ENCODE measurements around the gene SEC14L2.

Gene SEC14L2

GRCh38 chr22:30356449-30357235 lies 40.2 kb upstream of the SEC14L2 start, which contains the start of the genes CCDC157 and SF3A1:
CCDC157 (plus strand) TSS chr22:30357007; CDS start chr22:30366001, 8,994 bp downstream.
SF3A1 (minus strand) TSS chr22:30356894; CDS start chr22:30356792, 102 bp downstream.
- Histone ChIP-seq H3K4me3 (peak within 1 kb of the TSS; percentile 77), H3K27ac (peak within 1 kb of the TSS; percentile 91 to 95)
- peak; percentile 91 for DNase-seq (ENCODE audit: low spot score)
- TF ChIP-seq, protein P1, sequence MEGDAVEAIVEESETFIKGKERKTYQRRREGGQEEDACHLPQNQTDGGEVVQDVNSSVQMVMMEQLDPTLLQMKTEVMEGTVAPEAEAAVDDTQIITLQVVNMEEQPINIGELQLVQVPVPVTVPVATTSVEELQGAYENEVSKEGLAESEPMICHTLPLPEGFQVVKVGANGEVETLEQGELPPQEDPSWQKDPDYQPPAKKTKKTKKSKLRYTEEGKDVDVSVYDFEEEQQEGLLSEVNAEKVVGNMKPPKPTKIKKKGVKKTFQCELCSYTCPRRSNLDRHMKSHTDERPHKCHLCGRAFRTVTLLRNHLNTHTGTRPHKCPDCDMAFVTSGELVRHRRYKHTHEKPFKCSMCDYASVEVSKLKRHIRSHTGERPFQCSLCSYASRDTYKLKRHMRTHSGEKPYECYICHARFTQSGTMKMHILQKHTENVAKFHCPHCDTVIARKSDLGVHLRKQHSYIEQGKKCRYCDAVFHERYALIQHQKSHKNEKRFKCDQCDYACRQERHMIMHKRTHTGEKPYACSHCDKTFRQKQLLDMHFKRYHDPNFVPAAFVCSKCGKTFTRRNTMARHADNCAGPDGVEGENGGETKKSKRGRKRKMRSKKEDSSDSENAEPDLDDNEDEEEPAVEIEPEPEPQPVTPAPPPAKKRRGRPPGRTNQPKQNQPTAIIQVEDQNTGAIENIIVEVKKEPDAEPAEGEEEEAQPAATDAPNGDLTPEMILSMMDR (IDR thresholded peaks at IDR 0.05), result no peak

DNA sequence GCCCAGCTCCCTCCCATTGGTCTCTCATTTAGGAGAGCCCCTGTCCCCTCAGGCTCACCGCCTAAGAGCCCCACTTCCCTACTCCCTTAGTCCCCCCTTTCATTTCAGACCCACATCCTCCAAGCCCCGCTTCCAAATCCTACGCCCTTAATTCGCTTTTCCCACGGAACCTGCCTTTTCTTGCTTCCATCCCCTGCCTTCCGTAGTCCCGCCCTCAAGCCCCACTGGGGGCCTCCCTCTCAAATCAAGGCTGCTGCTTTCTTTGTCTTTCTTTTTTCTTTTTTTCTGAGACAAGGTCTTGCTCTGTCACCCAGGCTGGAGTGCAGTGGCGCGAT lies 39.6 kb upstream of the SEC14L2 start:
- peak overlapping the region in 1 of 2 donors; percentile 95 for H3K27ac ChIP-seq
- DNase-seq (ENCODE audit: low spot score), result no peak
- TF ChIP-seq, protein P1 (IDR thresholded peaks at IDR 0.05), result no peak
- H3K4me3 ChIP-seq, result peak overlapping the region; percentile 77

DNA sequence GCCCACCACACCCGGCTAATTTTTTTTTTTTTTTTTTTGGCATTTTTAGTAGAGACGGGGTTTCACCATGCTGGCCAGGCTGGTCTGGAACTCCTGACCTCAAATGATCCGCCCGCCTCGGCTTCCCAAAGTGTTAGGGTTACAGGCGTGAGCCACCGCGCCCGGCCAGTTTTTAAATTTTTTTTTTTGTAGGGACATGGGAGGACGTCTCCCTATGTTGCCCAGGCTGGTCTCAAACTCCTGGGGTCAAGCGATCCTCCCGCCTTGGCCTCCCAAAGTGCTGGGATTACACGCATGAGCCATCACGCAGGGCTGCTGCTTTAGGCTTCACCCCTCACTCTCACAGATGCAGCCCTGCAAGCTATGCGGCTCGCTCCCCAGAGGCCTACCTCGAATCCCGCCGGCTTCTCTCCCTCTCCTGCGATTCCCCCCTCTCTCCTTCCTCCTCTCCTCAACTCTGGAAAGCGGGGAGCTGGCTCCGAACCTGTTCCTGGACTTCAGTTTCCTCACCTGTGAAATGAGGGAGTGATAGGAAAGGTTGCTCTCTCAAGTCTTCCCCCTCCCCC lies 39.1 kb upstream of the SEC14L2 start:
- Histone ChIP-seq H3K4me3 (peak overlapping the region; percentile 77), H3K27ac (no peak overlapping the region)
- DNase-seq (ENCODE audit: low spot score), result no peak
- TF ChIP-seq, protein P1 (IDR thresholded peaks at IDR 0.05), result no peak

- TF ChIP-seq, protein P1 (IDR thresholded peaks at IDR 0.05), result no peak
- H3K4me3 ChIP-seq, result no peak overlapping the region
- no peak overlapping the region for H3K27ac ChIP-seq
- no peak for DNase-seq (ENCODE audit: low spot score)
These were observed 38.3 kb upstream of the SEC14L2 start for GRCh38 chr22:30358541-30358940.

DNA sequence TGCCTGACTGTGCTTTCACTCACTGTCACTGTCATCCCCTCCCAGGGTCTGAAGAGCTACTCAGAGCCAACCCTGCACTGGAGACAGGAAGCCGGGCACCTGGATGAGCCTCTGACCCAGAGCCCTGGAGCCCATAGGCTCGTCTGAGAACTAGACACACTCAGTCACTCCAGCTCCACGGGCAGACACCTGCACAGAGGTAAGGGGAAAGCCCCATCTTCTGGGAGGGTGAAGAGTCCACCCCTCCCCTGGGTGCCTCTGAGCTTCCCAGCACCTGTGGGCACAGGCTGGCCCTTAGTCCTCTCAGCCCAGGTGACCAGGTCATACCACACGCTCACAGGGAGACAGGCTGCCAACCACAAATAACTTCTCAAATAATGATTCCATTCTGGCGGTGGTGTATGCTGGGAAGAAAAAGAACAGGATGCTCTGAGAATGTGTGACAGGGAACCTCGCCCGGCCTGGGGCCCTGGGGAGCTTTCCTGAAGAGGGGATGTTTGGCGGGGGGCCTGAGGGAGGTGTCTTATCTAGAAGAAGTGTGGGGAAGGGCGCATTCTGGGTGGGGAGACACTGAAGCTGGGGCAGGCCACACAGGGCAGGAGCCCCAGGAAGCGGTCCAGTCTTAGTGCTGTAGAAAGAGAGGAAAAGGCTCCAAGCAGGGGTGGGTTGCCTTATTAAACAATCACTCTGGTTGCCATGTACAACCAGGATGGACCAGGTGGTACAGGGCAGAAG lies 34.7 kb upstream of the SEC14L2 start:
- TF ChIP-seq, protein P1 (IDR thresholded peaks at IDR 0.05), result no peak
- Histone ChIP-seq H3K4me3 (no peak overlapping the region), H3K27ac (no peak overlapping the region)
- DNase-seq (ENCODE audit: low spot score), result no peak

DNA sequence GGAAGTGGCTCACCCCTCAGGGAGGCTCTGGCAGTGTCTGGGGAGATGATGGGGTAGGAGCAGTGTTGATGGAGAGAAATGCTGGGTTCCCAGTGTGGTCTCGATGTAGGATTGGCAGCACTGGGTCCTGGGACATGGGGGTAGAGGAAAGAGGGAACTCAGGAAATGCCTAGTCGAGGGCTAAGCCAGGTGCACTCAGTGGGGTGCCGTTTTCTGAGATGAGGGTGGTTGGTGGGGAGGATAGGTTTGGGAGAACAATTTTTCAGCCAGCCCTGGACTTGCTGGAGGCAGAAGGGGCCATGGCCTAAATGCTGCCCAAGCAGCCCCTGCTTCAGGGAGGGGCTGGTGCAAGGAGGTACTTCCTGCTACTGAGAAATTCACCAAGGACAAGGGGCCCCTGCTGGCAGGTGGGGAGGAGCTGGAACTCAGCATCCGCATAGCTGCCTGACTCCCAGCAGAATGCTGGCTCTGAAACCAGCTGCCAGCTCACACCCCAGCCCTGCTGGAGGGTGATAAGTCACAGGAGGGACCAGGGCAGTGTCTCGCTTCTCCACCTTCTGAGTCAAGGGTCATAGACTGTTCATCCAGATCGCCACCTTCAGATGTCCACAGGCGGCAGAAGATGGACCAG lies 34.1 kb upstream of the SEC14L2 start:
- TF ChIP-seq, protein P1 (IDR thresholded peaks at IDR 0.05), result no peak
- no peak overlapping the region for H3K4me3 ChIP-seq
- no peak for DNase-seq (ENCODE audit: low spot score)

More for the DNA sequence above, 34.1 kb upstream of the SEC14L2 start:
- H3K27ac ChIP-seq, result no peak overlapping the region
